Pancreas (tissue), 10 donors: ENCODE measurements around the gene UEVLD. TPM values are rescaled to one million over a fixed set of nuclear protein-coding genes. Genes with fewer than 3 reads are reported as not detected.

Source experiments
- ATAC-seq, 4 donors: fragments of 200-7000 bp; cut with Tn5 transposase; one replicate each; pipeline versions ENCODE4 v1.8.0 to v1.9.1; 2020; ENCODE audit warnings: mild to moderate bottlenecking in 4 of 4, moderate library complexity in 4 of 4
- DNase-seq, 6 donors: peaks; one replicate each; pipeline ENCODE4 v3.0.0-alpha.2; 2020
- FAIRE-seq: peaks from 2 replicates; lab custom pipeline; 2012; peaks lifted over from hg19 to GRCh38; lab: Jason Lieb, UNC
- H3K27ac ChIP-seq, 4 donors: fragments of 200-600 bp; sonication (generic); 1 replicate in 3 of 4; 2 replicates in 1 of 4; pipeline versions ENCODE4 v1.5.0 to v1.8.0; 2020
- H3K27me3 ChIP-seq, 4 donors: fragments of 200-600 bp; one replicate each; pipeline ENCODE4 v1.8.0; 2021
- H3K36me3 ChIP-seq, 3 donors: fragments of 200-600 bp; sonication (generic) in 1 of 3; one replicate each; pipeline versions ENCODE4 v1.5.0 to v1.8.0; 2020 to 2021
- H3K4me1 ChIP-seq, 3 donors: fragments of 200-600 bp; one replicate each; pipeline ENCODE4 v1.8.0; 2021
- H3K4me3 ChIP-seq, 4 donors: fragments of 200-600 bp; sonication (generic) in 2 of 4; one replicate each; pipeline versions ENCODE4 v1.5.0 to v1.8.0; 2020 to 2021
- H3K9me3 ChIP-seq, 4 donors: fragments of 200-600 bp; one replicate each; pipeline ENCODE4 v1.8.0; 2021
- WGBS, 2 donors: extraction: QIAGEN DNeasy Blood & Tissue Kit; methylation state at CpG; one replicate each; pipeline ENCODE4 v1.1.7; 2013; 5-methylcytosine and 5-hydroxymethylcytosine counted together
- intact Hi-C, 3 donors: fragments of 100-400 bp; cut with DNase I; formaldehyde crosslinking; loops; one replicate each; pipeline versions ENCODE4 v1.11.1 to v1.14.2; 2022
- polyA plus RNA-seq, 2 donors: library from polyadenylated mRNA; stranded (reverse); fragments of 200-250 nt; gene quantifications; one replicate each; pipeline ENCODE4 v1.2.3, GENCODE V29; 2013
- total RNA-seq, 6 donors: library from RNA; stranded (reverse); fragmentation: NEBNext Ultra II Directional in 4 of 6; extraction: Animal tissue kit (Norgen Biotek cat#: 25700) in 4 of 6; gene quantifications; one replicate each; pipeline versions ENCODE4 v1.2.1 to v1.2.4, GENCODE V29; 2021 to 2023
- TF ChIP-seq, protein P1 (sequence below), 4 donors: fragments of 200-600 bp; sonication (generic) in 3 of 4; IDR thresholded peaks; one replicate each; pipeline versions ENCODE4 v1.5.0 to v1.8.0; 2021; ENCODE audit warnings: antibody characterized with exemption in 4 of 4
- donor health status: healthy with polysubstance abuse.
- donor health status: DM: no; HTN: no; CAD: no; lungs with moderate emphysema.
- donor health status: DM: no; HTN: no; CAD: no.
- donor health status: control.
- donor health status: control.
- donor health status: Bipolar disorder and iron deficiency.
- donor health status: DM: yes; HTN: yes; CAD: no.
- donor health status: DM: no; HTN: no; CAD: no.
- donor health status: DM: no; HTN: no; CAD: no.
- donor health status: DM: yes; HTN: yes; CAD: no.

UEVLD gene
- total and polyA plus RNA-seq, 8 donors: 3.3 to 11.2 (median 7.8) TPM

DNA sequence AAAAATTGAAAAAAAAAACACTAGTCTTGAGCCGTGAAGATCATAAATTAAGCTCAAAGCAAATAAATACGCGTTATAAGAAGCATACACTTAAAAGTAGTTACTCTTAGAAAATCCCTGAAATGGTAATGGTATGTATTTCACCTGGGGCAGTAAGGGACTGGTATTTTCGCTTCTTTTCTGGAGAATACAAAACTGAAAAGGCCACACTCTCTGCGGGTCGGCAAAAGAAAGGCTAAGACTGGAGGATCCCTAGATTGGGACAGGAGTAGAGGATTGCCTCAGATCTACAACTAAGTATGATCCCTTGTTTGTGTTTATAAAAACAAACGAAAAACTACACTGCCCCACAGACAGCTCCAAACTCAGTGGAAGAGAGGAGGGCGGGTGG lies 62.4 kb downstream of the UEVLD start:
- peak in 3 of 4 donors; percentile 17 to 39 (median 38) for ATAC-seq
- H3K4me1 ChIP-seq: peaks cover 0 to 13% (median 6%) of the 10 kb centered on the region in 3 donors

DNA sequence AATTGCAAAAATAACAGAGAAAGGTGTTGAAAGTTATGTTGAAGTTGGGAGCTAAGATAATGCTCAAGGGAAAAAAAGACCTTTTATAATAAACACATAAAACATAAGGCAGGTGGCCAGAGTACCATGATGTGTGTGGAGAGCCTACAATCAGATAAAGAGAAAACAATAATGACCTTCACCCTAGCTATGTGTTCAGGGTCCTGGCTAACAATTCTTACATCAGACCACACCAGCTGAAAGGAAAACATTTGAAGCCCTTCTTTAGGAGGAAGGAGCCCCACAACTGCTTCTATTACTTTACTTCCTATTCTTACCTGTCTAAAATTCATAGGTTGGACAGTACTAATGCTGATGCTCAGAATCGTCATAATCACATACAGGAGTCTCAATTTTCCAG lies 64.3 kb downstream of the UEVLD start:
- intact Hi-C loops: no loop called here
- Histone ChIP-seq H3K4me3 (no peak overlapping the region), H3K27me3 (no peaks in the 10 kb centered on the region), H3K27ac (no peak overlapping the region), H3K36me3 (no peaks in the 10 kb centered on the region), H3K4me1 (peaks cover 0 to 13% (median 6%) of the 10 kb centered on the region in 3 donors), H3K9me3 (no peaks in the 10 kb centered on the region)
- ATAC-seq (no peak), FAIRE-seq (no peak), DNase-seq (no peak)
- 40 to 67% methylated on average over 1 of the region's 1 CpG for WGBS, 2 donors
- TF ChIP-seq, protein P1, sequence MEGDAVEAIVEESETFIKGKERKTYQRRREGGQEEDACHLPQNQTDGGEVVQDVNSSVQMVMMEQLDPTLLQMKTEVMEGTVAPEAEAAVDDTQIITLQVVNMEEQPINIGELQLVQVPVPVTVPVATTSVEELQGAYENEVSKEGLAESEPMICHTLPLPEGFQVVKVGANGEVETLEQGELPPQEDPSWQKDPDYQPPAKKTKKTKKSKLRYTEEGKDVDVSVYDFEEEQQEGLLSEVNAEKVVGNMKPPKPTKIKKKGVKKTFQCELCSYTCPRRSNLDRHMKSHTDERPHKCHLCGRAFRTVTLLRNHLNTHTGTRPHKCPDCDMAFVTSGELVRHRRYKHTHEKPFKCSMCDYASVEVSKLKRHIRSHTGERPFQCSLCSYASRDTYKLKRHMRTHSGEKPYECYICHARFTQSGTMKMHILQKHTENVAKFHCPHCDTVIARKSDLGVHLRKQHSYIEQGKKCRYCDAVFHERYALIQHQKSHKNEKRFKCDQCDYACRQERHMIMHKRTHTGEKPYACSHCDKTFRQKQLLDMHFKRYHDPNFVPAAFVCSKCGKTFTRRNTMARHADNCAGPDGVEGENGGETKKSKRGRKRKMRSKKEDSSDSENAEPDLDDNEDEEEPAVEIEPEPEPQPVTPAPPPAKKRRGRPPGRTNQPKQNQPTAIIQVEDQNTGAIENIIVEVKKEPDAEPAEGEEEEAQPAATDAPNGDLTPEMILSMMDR (IDR thresholded peaks at IDR 0.05): no peak

More for the DNA sequence above, 62.4 kb downstream of the UEVLD start:
- Histone ChIP-seq H3K36me3 (no peaks in the 10 kb centered on the region), H3K4me3 (peak overlapping the region; percentile 52 to 81 (median 66)), H3K27me3 (no peaks in the 10 kb centered on the region), H3K27ac (peak overlapping the region; percentile 91 to 98 (median 97)), H3K9me3 (no peaks in the 10 kb centered on the region)
- WGBS, 2 donors: 0 to 1% methylated on average over 8 of the region's 8 CpGs
- DNase-seq: no peak
- FAIRE-seq: no peak
- TF ChIP-seq, protein P1 (IDR thresholded peaks at IDR 0.05): no peak
- intact Hi-C loops: no loop called here

DNA sequence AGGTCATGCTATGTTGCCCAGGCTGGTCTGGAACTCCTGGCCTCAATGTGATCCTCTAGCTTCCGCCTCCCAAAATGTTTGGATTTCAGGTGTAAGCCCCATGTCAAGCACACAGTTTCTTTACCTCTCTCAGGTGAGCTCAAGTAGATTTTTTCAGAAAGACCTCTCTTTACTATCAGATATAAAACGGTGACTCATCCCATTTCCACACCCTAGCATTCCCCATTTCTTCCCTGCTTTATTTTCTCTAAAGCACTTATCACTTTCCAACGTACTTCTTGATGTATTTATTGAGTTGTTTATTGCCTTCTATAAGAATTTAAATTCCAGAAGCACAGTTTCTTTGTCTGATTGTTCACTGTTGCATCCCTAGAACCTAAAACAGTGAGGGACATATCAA lies 65.5 kb downstream of the UEVLD start:
- Histone ChIP-seq H3K27ac (no peak overlapping the region), H3K27me3 (no peaks in the 10 kb centered on the region), H3K9me3 (no peaks in the 10 kb centered on the region), H3K4me3 (no peak overlapping the region), H3K4me1 (peaks cover 0 to 13% (median 6%) of the 10 kb centered on the region in 3 donors), H3K36me3 (no peaks in the 10 kb centered on the region)
- FAIRE-seq (no peak), ATAC-seq (no peak), DNase-seq (no peak)
- WGBS, 2 donors: 80 to 86% methylated on average over 3 of the region's 3 CpGs
- intact Hi-C loops: no loop called here
- TF ChIP-seq, protein P1 (IDR thresholded peaks at IDR 0.05): no peak

DNA sequence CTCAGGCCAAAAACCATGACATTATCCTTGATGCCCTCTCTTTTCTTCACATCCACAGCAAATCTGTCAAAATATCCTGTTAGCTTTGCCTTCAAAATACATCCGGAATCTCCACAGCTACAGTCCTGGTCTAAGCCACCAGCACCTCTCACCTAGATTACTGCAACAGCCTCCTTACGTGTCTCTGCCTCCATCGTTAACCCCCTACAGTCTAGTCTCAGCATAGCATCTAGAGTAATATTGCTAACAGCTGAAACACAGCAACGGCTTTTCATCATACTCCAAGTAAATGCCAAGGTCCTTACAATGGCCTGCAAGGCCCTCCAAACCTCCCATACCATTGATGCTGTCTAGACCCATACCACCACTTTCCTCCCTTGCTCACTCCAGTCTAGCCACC lies 66.1 kb downstream of the UEVLD start:
- TF ChIP-seq, protein P1 (IDR thresholded peaks at IDR 0.05): no peak
- no peak for FAIRE-seq
- ATAC-seq: no peak
- Histone ChIP-seq H3K36me3 (no peaks in the 10 kb centered on the region), H3K4me1 (peaks cover 0 to 13% (median 6%) of the 10 kb centered on the region in 3 donors), H3K27ac (no peak overlapping the region), H3K9me3 (no peaks in the 10 kb centered on the region), H3K4me3 (no peak overlapping the region), H3K27me3 (no peaks in the 10 kb centered on the region)
- intact Hi-C loops: no loop called here
- 59 to 61% methylated on average over 4 of the region's 4 CpGs for WGBS, 2 donors
- no peak for DNase-seq

DNA sequence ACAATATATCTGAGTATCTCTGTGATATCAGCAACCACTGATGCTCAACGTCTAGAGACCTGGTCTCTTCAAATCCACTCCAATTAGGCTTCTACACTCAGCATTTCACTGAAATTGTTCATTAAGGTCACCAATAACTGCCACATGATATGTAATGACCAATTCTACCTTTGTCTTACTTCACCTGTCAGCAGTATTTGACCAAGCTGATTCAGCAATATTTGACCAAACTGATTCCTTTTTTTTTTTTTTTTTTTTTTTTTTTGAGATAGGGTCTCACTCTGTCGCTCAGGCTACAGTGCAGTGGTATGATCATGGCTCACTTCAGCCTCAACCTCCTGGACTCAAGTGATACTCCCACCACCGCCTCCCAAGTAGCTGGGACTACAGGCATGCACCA lies 67.4 kb downstream of the UEVLD start:
- H3K36me3 ChIP-seq: no peaks in the 10 kb centered on the region
- no peak for FAIRE-seq
- ATAC-seq: no peak
- H3K9me3 ChIP-seq: no peaks in the 10 kb centered on the region
- intact Hi-C loops: no loop called here
- H3K27ac ChIP-seq: no peak overlapping the region
- TF ChIP-seq, protein P1 (IDR thresholded peaks at IDR 0.05): no peak
- peaks cover 0 to 13% (median 6%) of the 10 kb centered on the region in 3 donors for H3K4me1 ChIP-seq
- H3K4me3 ChIP-seq: no peak overlapping the region
- WGBS, 2 donors: 67 to 76% methylated on average over 3 of the region's 3 CpGs
- DNase-seq: no peak
- no peaks in the 10 kb centered on the region for H3K27me3 ChIP-seq
